ENCODE measurements around the gene MAN1C1.

- TF ChIP-seq SUZ12 (IDR thresholded peaks at IDR 0.05; ENCODE audit: extremely low read depth, insufficient read depth, insufficient read length) (no peak), ZNF274 (IDR thresholded peaks at IDR 0.05; ENCODE audit: low read depth, low read length) (no peak)
These were observed 31.3 kb downstream of the MAN1C1 start for GRCh38 chr1:25647863-25648262.

All from NT2/D1 (cell line).